GM12872 (cell line): Measurements from ENCODE around the gene ARHGAP24.

Source experiments
- TF ChIP-seq, protein P1 (sequence below): IDR thresholded peaks from 3 replicates; pipeline ENCODE4 v1.5.1; 2011; ENCODE audit warnings: low read depth, mild to moderate bottlenecking, low read length, moderate library complexity; ENCODE audit not compliant: insufficient read depth

ARHGAP24 gene

DNA sequence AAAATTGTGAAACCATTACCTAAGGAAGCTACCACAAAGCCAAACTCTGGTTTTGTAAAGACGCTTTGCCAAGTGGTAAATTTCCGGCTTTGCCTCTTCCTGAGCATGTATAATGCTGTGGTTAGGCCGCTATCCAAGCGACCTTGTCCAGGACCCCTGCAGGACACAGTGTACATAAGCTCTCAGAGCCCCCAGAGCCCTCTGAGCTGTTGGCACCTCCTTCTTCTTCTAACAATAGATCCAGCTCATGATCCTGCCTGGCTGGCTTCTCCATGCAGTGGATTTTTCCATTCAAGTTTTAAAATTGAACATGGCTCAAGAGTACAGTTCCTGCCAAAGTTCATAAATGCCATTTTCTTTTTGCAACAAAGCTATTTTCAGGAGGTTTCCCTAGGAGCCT, 558.2 kb downstream of the ARHGAP24 start:
- TF ChIP-seq, protein P1, sequence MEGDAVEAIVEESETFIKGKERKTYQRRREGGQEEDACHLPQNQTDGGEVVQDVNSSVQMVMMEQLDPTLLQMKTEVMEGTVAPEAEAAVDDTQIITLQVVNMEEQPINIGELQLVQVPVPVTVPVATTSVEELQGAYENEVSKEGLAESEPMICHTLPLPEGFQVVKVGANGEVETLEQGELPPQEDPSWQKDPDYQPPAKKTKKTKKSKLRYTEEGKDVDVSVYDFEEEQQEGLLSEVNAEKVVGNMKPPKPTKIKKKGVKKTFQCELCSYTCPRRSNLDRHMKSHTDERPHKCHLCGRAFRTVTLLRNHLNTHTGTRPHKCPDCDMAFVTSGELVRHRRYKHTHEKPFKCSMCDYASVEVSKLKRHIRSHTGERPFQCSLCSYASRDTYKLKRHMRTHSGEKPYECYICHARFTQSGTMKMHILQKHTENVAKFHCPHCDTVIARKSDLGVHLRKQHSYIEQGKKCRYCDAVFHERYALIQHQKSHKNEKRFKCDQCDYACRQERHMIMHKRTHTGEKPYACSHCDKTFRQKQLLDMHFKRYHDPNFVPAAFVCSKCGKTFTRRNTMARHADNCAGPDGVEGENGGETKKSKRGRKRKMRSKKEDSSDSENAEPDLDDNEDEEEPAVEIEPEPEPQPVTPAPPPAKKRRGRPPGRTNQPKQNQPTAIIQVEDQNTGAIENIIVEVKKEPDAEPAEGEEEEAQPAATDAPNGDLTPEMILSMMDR, result no peak

DNA sequence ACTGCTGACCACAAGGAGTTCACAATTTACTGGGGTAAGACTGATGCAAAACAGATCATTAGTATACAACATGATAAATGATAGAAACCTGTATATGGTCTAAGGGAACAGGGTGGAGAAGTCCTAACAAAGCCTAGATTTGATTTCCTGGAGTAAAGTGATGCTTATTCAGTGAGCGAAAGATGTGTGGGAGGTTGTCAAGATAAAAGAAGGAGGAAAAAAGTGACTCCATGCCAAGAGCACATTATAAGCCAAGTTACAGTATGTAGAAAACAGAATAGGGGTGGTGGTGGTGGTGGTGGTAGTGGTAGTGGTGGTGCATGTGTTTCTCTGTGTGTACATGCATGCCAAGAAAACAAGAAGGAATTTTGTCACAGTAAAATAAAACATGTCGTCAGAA, 559.7 kb downstream of the ARHGAP24 start:
- TF ChIP-seq, protein P1, result no peak

DNA sequence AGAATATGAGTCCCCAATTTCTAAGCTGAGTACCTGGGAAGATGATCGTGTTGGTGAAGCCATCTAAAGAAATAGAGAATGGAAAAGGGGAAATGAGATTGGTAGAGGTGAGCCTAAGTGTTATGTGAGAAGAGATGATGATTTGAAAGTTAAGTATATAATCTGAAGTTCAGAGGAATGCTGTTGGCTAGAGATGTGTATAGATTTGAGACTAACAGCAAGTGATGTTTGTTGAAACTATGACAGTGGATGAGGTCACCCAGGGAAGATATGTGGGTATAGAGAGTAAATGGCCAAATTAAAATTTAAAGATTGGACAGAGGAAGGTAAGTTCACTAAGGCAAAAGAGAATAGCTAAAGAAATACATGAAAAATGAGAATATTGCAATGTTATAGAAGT, 560.7 kb downstream of the ARHGAP24 start:
- TF ChIP-seq, protein P1, result no peak

DNA sequence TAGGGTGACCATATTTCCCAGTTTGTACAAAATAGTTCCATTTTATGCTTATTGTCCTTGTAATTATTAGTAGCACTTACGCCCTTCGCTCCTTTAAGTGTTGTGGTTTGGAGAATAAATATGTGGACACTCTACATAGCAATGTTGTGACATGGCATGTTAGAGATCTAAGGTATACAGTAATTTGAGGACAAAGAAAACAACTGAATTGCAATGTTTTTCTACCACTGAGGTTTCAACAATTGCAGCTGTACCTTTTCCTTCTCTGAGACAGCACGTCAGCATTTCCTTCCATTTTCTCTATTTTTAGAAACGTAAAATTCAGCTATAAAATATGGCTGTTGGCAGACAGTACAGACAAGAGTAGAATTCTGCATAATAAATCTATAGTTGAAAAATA, 561.8 kb downstream of the ARHGAP24 start:
- TF ChIP-seq, protein P1, result no peak

DNA sequence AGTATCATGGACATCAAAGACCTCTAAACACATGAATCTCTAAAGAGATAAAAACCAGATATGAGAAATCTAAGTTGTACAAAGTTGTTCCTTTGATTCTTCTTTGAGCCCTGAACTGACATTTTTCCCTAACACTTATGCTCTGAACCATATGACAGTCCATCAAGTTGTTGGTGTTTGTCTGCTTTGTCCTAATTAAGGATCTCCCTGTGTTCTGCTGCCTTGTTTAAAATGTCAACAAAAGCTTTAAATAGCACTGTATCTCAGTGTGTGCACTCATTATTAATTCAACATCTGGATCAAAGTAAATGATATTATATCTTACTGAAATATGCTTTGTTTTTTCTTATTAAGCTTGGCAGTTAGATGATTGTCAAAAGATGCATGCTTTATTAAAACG, 563.1 kb downstream of the ARHGAP24 start:
- TF ChIP-seq, protein P1, result no peak

DNA sequence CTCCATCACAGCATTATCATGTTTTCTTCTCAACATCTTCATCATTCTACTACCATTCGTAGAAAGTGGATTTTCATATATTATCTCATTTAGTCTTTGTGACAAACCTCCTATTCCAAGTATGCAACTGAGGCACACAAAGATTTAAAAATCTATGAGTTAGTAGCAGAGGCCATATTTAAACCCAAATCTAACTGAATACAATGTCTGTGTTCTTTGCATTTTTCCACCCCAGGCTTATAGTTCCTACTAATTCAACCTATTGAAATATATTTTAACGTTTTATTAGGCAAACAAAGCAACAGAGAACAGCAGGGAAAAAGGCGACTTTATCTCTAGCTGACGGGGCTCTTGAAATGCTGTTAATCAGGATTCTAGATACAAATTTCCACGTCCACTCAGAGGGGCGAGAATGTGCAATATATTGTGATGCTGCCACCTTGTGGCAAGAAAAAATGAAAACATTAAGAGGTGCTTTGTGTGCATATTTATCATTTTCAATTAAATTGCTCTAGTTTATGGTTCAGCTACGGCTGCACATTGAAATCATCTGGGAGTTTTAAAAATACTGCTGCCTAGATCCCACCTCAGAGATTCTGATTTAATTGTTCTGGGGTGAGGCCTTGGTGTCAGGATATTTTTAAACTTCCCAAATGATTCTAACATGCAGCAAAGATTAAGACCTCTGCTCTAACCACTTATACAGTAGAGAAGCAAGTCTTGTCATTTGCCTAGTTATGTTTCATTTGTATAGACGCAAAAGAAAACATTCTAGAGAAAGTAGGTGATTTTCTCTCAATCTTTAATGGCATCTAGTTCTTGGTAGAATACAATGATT, 569.0 kb downstream of the ARHGAP24 start:
- TF ChIP-seq, protein P1, result peak; percentile 48

DNA sequence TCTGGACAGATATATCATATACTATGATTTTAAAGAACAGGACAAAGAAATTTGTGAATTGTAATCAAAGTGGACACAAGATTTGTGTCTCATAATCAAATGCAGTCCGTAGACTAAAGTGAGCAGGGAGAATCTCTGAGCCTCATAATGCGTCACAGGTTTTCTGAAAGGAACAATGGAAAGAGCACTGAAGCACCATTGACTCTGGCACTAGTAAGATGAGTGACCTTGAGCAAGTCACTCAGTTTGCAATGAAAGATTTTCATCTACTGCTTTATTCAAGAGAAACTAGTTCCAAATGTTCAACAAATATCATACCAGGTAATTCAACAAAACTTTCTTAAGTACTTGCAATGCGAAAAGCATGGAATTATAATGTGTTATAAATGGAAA, 569.6 kb downstream of the ARHGAP24 start:
- TF ChIP-seq, protein P1, result no peak
